Neural progenitor cell (in vitro differentiated cells): ENCODE results near the gene LGR5. TPM values are rescaled to one million over a fixed set of nuclear protein-coding genes. Genes with fewer than 3 reads are reported as not detected.

Source experiments
- DNase-seq: peaks from one replicate; pipeline ENCODE4 v3.0.0-alpha.2; 2016; ENCODE audit warnings: low spot score
- H2AFZ ChIP-seq: fragments of 200-600 bp; sonication (generic); replicated peaks from 2 replicates; pipeline ENCODE4 v1.6.1; 2016; ENCODE audit warnings: antibody characterized with exemption
- H3F3A ChIP-seq: fragments of 200-600 bp; sonication (generic); 2 replicates; pipeline ENCODE4 v1.6.1; 2016; ENCODE audit warnings: antibody characterized with exemption, low read depth
- H3K27ac ChIP-seq: fragments of 200-600 bp; sonication (generic); 2 replicates; pipeline ENCODE4 v1.5.1; 2016; ENCODE audit warnings: mild to moderate bottlenecking
- H3K27me3 ChIP-seq: fragments of 200-600 bp; sonication (generic); 2 replicates; pipeline ENCODE4 v1.6.1; 2016; ENCODE audit warnings: mild to moderate bottlenecking, moderate library complexity
- H3K36me3 ChIP-seq: fragments of 200-600 bp; sonication (generic); 2 replicates; pipeline ENCODE4 v1.5.1; 2016
- H3K4me1 ChIP-seq: fragments of 200-600 bp; sonication (generic); 2 replicates; pipeline ENCODE4 v1.6.1; 2016; ENCODE audit warnings: mixed run types
- H3K4me2 ChIP-seq: fragments of 200-600 bp; sonication (generic); 2 replicates; pipeline ENCODE4 v1.6.1; 2016
- H3K4me3 ChIP-seq: fragments of 200-600 bp; sonication (generic); 2 replicates; pipeline ENCODE4 v1.5.1; 2016
- H3K79me2 ChIP-seq: fragments of 200-600 bp; sonication (generic); 2 replicates; pipeline ENCODE4 v1.6.1; 2016; ENCODE audit warnings: low read depth
- H3K9ac ChIP-seq: fragments of 200-600 bp; sonication (generic); 2 replicates; pipeline ENCODE4 v1.6.1; 2016
- H3K9me3 ChIP-seq: fragments of 200-600 bp; sonication (generic); 2 replicates; pipeline ENCODE4 v1.5.1; 2016; ENCODE audit warnings: low read depth
- H4K20me1 ChIP-seq: fragments of 200-600 bp; sonication (generic); 2 replicates; pipeline ENCODE4 v1.6.1; 2016; ENCODE audit warnings: low read depth
- H3K27ac Mint-ChIP-seq: 3 replicates; pipeline ENCODE4 v1.8.0; 2021; ENCODE audit warnings: mixed read lengths
- H3K27me3 Mint-ChIP-seq: 2 replicates; pipeline ENCODE4 v1.8.0; 2022; ENCODE audit warnings: low read depth, mild to moderate bottlenecking, inconsistent platforms, moderate library complexity, mixed read lengths; ENCODE audit not compliant: insufficient read depth
- H3K36me3 Mint-ChIP-seq: 3 replicates; pipeline ENCODE4 v1.8.0; 2021; ENCODE audit warnings: mixed read lengths
- H3K4me1 Mint-ChIP-seq: 3 replicates; pipeline ENCODE4 v1.8.0; 2021; ENCODE audit warnings: mixed read lengths
- H3K4me3 Mint-ChIP-seq: 3 replicates; pipeline ENCODE4 v1.8.0; 2021; ENCODE audit warnings: mild to moderate bottlenecking, moderate library complexity, mixed read lengths
- H3K9me3 Mint-ChIP-seq: 3 replicates; pipeline ENCODE4 v1.8.0; 2020; ENCODE audit warnings: mixed read lengths
- EZH2 ChIP-seq: fragments of 200-600 bp; sonication (generic); IDR thresholded peaks from 2 replicates; pipeline ENCODE4 v1.6.1; 2017; ENCODE audit warnings: antibody characterized with exemption, mild to moderate bottlenecking, moderate library complexity
- EZH2phosphoT487 ChIP-seq: fragments of 200-600 bp; sonication (generic); IDR thresholded peaks from 2 replicates; pipeline ENCODE4 v1.6.1; 2017; ENCODE audit warnings: antibody characterized with exemption
- total RNA-seq: library from RNA; depleted of rRNA; stranded (reverse); fragments of >200 nt; gene quantifications from 2 replicates; pipeline ENCODE4 v1.2.3, GENCODE V29; 2015; ENCODE audit warnings: low replicate concordance
- TF ChIP-seq, protein P1 (sequence below): fragments of 200-600 bp; sonication (generic); IDR thresholded peaks from 2 replicates; pipeline ENCODE4 v1.5.1; 2017; ENCODE audit warnings: antibody characterized with exemption, mild to moderate bottlenecking

LGR5 gene
- total RNA-seq, 1 donor from 2014 or later, result 1.4 TPM

DNA sequence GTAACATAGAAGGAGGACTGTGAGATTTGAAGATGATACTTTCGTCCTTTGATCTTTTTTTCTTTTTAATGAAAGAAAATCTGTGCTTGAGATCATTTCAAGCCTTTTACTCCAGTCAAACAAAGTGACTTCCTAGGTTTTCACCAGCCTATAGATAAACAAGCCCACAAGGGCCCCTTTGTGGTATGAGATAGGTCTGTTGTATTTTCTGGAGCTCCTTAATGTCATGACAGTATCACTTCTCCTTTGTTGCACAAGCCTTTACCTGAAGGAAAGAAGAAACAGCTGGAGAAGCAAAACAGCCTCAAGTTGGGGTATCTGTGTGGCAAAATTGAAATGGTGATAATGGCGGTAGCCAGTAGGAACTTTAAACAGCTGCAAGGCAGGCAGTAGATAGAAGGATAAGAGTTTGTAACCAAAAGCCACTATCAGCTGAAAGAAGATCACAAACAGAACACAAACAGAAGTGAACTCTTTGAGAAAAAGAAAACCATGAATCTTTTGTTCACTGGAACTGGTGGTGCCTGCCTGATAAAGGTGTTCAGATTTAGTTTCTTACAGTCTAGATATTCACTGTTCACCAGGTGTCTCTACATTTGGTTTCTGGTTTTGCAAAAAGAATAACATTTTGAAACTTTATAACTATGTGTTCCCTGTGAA, 96.8 kb downstream of the LGR5 start:
- Mint-ChIP-seq H3K27me3 (no peaks in the 10 kb centered on the region), H3K4me3 (no peak overlapping the region), H3K36me3 (peaks cover 5% of the 10 kb centered on the region), H3K27ac (no peak overlapping the region), H3K9me3 (no peaks in the 10 kb centered on the region), H3K4me1 (no peaks in the 10 kb centered on the region)
- no peak overlapping the region for H3K27ac ChIP-seq
- no peaks in the 10 kb centered on the region for H3K9me3 ChIP-seq
- no peak overlapping the region for H3K4me3 ChIP-seq
- H2AFZ ChIP-seq, result peak overlapping the region; percentile 37
- no peak overlapping the region for H3K9ac ChIP-seq
- DNase-seq, result no peak
- no peak overlapping the region for H3K4me2 ChIP-seq
- TF ChIP-seq EZH2phosphoT487 (no peak), EZH2 (no peak)
- TF ChIP-seq, protein P1, sequence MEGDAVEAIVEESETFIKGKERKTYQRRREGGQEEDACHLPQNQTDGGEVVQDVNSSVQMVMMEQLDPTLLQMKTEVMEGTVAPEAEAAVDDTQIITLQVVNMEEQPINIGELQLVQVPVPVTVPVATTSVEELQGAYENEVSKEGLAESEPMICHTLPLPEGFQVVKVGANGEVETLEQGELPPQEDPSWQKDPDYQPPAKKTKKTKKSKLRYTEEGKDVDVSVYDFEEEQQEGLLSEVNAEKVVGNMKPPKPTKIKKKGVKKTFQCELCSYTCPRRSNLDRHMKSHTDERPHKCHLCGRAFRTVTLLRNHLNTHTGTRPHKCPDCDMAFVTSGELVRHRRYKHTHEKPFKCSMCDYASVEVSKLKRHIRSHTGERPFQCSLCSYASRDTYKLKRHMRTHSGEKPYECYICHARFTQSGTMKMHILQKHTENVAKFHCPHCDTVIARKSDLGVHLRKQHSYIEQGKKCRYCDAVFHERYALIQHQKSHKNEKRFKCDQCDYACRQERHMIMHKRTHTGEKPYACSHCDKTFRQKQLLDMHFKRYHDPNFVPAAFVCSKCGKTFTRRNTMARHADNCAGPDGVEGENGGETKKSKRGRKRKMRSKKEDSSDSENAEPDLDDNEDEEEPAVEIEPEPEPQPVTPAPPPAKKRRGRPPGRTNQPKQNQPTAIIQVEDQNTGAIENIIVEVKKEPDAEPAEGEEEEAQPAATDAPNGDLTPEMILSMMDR, result no peak
- H3K79me2 ChIP-seq, result no peaks in the 10 kb centered on the region
- H3K36me3 ChIP-seq, result no peaks in the 10 kb centered on the region
- no peaks in the 10 kb centered on the region for H3K27me3 ChIP-seq
- no peaks in the 10 kb centered on the region for H4K20me1 ChIP-seq
- no peaks in the 10 kb centered on the region for H3K4me1 ChIP-seq
- no peaks in the 10 kb centered on the region for H3F3A ChIP-seq

DNA sequence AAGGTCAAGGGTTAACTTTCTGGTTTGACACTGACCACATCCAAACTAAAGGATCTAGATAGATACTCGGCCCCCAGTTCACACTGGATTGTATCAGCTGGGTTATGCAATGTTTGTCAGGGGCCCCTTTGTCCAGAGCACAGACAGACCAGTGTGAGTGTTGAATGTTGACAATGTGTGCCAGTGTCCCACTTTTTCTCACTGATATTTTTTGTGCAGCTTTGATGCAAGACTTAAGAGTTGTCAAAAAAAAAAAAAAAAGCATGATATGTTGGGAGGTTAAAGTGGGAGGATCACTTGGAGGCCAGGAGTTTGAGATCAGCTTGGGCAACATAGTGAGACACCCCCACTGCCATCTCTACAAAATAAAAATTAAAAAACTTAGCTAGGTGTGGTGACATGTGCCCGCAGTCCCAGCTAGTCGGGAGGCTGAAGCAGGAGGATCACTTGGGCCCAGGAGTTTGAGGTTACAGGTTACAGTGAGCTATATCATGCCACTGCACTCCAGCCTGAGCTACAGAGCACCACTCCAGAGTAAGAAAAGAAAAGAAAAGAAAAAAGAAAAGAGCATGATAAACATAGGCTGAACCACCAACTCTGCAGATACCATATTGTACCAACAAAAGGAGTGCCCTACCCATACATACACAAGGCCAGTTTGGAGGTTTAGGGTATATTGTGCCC, 97.5 kb downstream of the LGR5 start:
- Histone ChIP-seq H3K27ac (no peak overlapping the region), H3F3A (no peaks in the 10 kb centered on the region), H3K79me2 (no peaks in the 10 kb centered on the region), H2AFZ (no peak overlapping the region), H4K20me1 (no peaks in the 10 kb centered on the region), H3K4me3 (no peak overlapping the region), H3K9me3 (no peaks in the 10 kb centered on the region), H3K9ac (no peak overlapping the region), H3K4me2 (no peak overlapping the region), H3K4me1 (no peaks in the 10 kb centered on the region), H3K36me3 (no peaks in the 10 kb centered on the region), H3K27me3 (no peaks in the 10 kb centered on the region)
- Mint-ChIP-seq H3K4me3 (no peak overlapping the region), H3K36me3 (peaks cover 5% of the 10 kb centered on the region), H3K4me1 (no peaks in the 10 kb centered on the region), H3K9me3 (no peaks in the 10 kb centered on the region), H3K27ac (no peak overlapping the region), H3K27me3 (no peaks in the 10 kb centered on the region)
- TF ChIP-seq EZH2 (no peak), EZH2phosphoT487 (no peak)
- TF ChIP-seq, protein P1, result no peak
- DNase-seq, result no peak

DNA sequence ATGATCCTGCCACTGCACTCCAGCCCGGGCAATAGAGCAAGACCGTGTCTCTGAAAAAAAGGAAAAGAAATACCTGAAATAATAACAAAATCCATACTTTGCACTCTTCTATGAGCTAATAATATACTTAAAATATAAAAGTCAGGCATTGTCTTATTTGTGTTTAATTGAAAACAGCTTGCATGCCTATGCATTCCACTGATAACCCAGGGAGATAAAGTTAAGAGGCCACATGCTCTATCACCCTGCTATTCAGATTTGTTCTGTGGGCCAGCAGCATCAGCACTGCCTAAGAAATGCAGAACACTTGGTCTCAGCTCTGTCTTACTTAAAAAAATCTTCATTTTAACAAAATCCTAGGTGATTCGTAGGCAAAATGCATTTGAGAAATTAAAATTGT, 99.2 kb downstream of the LGR5 start:
- no peaks in the 10 kb centered on the region for H3K27me3 Mint-ChIP-seq
- no peaks in the 10 kb centered on the region for H3K36me3 ChIP-seq
- H3K36me3 Mint-ChIP-seq, result peaks cover 5% of the 10 kb centered on the region
- H3K79me2 ChIP-seq, result no peaks in the 10 kb centered on the region
- no peaks in the 10 kb centered on the region for H3K9me3 Mint-ChIP-seq
- H3K27ac ChIP-seq, result no peak overlapping the region
- H3K4me3 Mint-ChIP-seq, result no peak overlapping the region
- no peaks in the 10 kb centered on the region for H4K20me1 ChIP-seq
- no peak overlapping the region for H2AFZ ChIP-seq
- H3F3A ChIP-seq, result no peaks in the 10 kb centered on the region
- no peak for DNase-seq
- peaks cover 1% of the 10 kb centered on the region for H3K4me1 ChIP-seq
- no peak overlapping the region for H3K9ac ChIP-seq
- no peaks in the 10 kb centered on the region for H3K4me1 Mint-ChIP-seq
- H3K4me3 ChIP-seq, result no peak overlapping the region
- no peaks in the 10 kb centered on the region for H3K9me3 ChIP-seq
- H3K27ac Mint-ChIP-seq, result no peak overlapping the region
- TF ChIP-seq, protein P1, result no peak
- TF ChIP-seq EZH2, result no peak
- no peak for TF ChIP-seq EZH2phosphoT487
- no peak overlapping the region for H3K4me2 ChIP-seq
- H3K27me3 ChIP-seq, result no peaks in the 10 kb centered on the region
